ENCODE measurements around the gene DNAJC27. TPM values are rescaled to one million over a fixed set of nuclear protein-coding genes. Genes with fewer than 3 reads are reported as not detected.

The DNAJC27 gene
- total RNA-seq, 1 experiment from 2014 or later: 5.4 TPM

- TF ChIP-seq ZNF671 (CRISPR knock-in tag; IDR thresholded peaks at IDR 0.05) (no peak), TP53 (CRISPR knock-in tag; IDR thresholded peaks at IDR 0.05) (no peak)
Measured at GRCh38 chr2:24970483-24971285, 1.1 kb downstream of the DNAJC27 start (continued).

DNA sequence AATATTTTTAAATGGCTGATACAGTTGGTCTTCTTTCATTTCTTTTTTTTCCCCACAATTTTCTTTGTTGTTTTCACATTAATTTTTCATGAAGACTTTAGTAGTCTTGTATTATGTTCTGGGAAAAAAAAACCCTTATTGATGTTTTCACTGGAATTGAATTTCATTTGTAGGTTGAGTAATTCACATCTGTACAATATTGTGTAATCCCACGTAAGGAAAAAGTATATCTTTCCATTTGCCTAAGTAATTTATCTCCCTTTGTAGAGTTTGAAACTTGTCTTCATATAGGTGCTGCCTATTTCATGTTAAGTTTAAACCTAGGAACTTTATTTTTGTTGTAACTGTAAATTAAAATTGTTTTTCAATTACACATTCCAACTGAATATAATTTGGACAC is 2.0 kb downstream of the DNAJC27 start:
- H3K4me1 Mint-ChIP-seq: peaks cover 8% of the 10 kb centered on the region; the same call in 1 of the 2 replicates
- ATAC-seq (no peak), DNase-seq (ENCODE audit: low spot score) (no peak)
- ChIA-PET POLR2A (no interaction called here), CTCF (interaction anchor here (0.6 to 1.0 kb wide), 2 partner anchors 72 to 159 kb away, joined by 3 read pairs; no protein-coding TSS in a partner anchor)
- no peaks in the 10 kb centered on the region for H3K27me3 Mint-ChIP-seq (ENCODE audit: low read depth)
- no peaks in the 10 kb centered on the region for H3K9me3 Mint-ChIP-seq
- peaks cover 15% of the 10 kb centered on the region for H3K36me3 Mint-ChIP-seq
- H3K4me3 Mint-ChIP-seq: no peak overlapping the region
- H3K27ac Mint-ChIP-seq: no peak overlapping the region
- TF ChIP-seq SOX15 (CRISPR knock-in tag; IDR thresholded peaks at IDR 0.05) (no peak), ZNF263 (CRISPR knock-in tag; IDR thresholded peaks at IDR 0.05; ENCODE audit: low read depth) (no peak), TEAD1 (CRISPR knock-in tag; IDR thresholded peaks at IDR 0.05) (no peak), GRHL2 (CRISPR knock-in tag; IDR thresholded peaks at IDR 0.05; ENCODE audit: insufficient replicate concordance, severe bottlenecking) (no peak), USF2 (CRISPR knock-in tag; IDR thresholded peaks at IDR 0.05) (no peak), ZNF121 (CRISPR knock-in tag; IDR thresholded peaks at IDR 0.05) (no peak), ZNF532 (CRISPR knock-in tag; IDR thresholded peaks at IDR 0.05; ENCODE audit: borderline replicate concordance) (no peak)

GRCh38 chr2:24961903-24962302 is 9.9 kb downstream of the DNAJC27 start:
- no peaks in the 10 kb centered on the region for H3K9me3 Mint-ChIP-seq
- peaks cover 8% of the 10 kb centered on the region for H3K4me1 Mint-ChIP-seq
- ChIA-PET POLR2A (no interaction called here), CTCF (no interaction called here)
- no peak for DNase-seq (ENCODE audit: low spot score)
- no peak overlapping the region for H3K4me3 Mint-ChIP-seq
- H3K27me3 Mint-ChIP-seq (ENCODE audit: low read depth): no peaks in the 10 kb centered on the region
- no peak for ATAC-seq
- no peak overlapping the region for H3K27ac Mint-ChIP-seq
- peaks cover 39% of the 10 kb centered on the region for H3K36me3 Mint-ChIP-seq
- TF ChIP-seq FOXK1 (CRISPR knock-in tag; IDR thresholded peaks at IDR 0.05): no peak
- no peak for TF ChIP-seq GRHL2 (CRISPR knock-in tag; IDR thresholded peaks at IDR 0.05; ENCODE audit: insufficient replicate concordance, severe bottlenecking)
- TF ChIP-seq, protein P1, sequence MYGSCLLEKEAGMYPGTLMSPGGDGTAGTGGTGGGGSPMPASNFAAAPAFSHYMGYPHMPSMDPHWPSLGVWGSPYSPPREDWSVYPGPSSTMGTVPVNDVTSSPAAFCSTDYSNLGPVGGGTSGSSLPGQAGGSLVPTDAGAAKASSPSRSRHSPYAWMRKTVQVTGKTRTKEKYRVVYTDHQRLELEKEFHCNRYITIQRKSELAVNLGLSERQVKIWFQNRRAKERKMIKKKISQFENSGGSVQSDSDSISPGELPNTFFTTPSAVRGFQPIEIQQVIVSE (CRISPR knock-in tag; IDR thresholded peaks at IDR 0.05; ENCODE audit: borderline replicate concordance): no peak
- no peak for TF ChIP-seq SOX15 (CRISPR knock-in tag; IDR thresholded peaks at IDR 0.05)
- TF ChIP-seq IRF2 (CRISPR knock-in tag; IDR thresholded peaks at IDR 0.05; ENCODE audit: borderline replicate concordance, low read depth): no peak
- no peak for TF ChIP-seq FOXJ3 (CRISPR knock-in tag; IDR thresholded peaks at IDR 0.05; ENCODE audit: borderline replicate concordance)
- no peak for TF ChIP-seq ATF6 (CRISPR knock-in tag; IDR thresholded peaks at IDR 0.05)
- TF ChIP-seq, protein P2, sequence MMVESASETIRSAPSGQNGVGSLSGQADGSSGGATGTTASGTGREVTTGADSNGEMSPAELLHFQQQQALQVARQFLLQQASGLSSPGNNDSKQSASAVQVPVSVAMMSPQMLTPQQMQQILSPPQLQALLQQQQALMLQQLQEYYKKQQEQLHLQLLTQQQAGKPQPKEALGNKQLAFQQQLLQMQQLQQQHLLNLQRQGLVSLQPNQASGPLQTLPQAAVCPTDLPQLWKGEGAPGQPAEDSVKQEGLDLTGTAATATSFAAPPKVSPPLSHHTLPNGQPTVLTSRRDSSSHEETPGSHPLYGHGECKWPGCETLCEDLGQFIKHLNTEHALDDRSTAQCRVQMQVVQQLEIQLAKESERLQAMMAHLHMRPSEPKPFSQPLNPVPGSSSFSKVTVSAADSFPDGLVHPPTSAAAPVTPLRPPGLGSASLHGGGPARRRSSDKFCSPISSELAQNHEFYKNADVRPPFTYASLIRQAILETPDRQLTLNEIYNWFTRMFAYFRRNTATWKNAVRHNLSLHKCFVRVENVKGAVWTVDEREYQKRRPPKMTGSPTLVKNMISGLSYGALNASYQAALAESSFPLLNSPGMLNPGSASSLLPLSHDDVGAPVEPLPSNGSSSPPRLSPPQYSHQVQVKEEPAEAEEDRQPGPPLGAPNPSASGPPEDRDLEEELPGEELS (CRISPR knock-in tag; IDR thresholded peaks at IDR 0.05): no peak
- no peak for TF ChIP-seq RELA (CRISPR knock-in tag; IDR thresholded peaks at IDR 0.05; ENCODE audit: borderline replicate concordance)
- TF ChIP-seq ZNF263 (CRISPR knock-in tag; IDR thresholded peaks at IDR 0.05; ENCODE audit: low read depth): no peak
- TF ChIP-seq, protein P3, sequence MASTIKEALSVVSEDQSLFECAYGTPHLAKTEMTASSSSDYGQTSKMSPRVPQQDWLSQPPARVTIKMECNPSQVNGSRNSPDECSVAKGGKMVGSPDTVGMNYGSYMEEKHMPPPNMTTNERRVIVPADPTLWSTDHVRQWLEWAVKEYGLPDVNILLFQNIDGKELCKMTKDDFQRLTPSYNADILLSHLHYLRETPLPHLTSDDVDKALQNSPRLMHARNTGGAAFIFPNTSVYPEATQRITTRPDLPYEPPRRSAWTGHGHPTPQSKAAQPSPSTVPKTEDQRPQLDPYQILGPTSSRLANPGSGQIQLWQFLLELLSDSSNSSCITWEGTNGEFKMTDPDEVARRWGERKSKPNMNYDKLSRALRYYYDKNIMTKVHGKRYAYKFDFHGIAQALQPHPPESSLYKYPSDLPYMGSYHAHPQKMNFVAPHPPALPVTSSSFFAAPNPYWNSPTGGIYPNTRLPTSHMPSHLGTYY (CRISPR knock-in tag; IDR thresholded peaks at IDR 0.05): no peak
- TF ChIP-seq ZNF512 (CRISPR knock-in tag; IDR thresholded peaks at IDR 0.05; ENCODE audit: borderline replicate concordance): no peak

All from WTC11 (cell line).